NCI-H1105 (cell line): ENCODE results near the gene GALR1.
A peak's percentile ranks its signal among the peaks of the same experiment; 100 is the strongest.
"Not testable (repeated sequence)": the region's sequence is repeated elsewhere in the genome, so short reads cannot be mapped to it uniquely, and the experiment has no call there.

Source experiments
- DNase-seq: peaks from one replicate; lab custom pipeline; 2025; lab: John Stamatoyannopoulos, UW

Gene GALR1

GRCh38 chr18:77249569-77250500 is at the start of gene GALR1:
Gene GALR1 (plus strand): TSS chr18:77249848. CDS start chr18:77250549, 701 bp downstream.
- DNase-seq, result no peak

GRCh38 chr18:77201506-77201905 is 48.1 kb upstream of the GALR1 start:
- no peak for DNase-seq

- no peak for DNase-seq
Measured at GRCh38 chr18:77202329-77202728, 47.3 kb upstream of the GALR1 start.

GRCh38 chr18:77203071-77203470 is 46.6 kb upstream of the GALR1 start:
- no peak for DNase-seq

- DNase-seq, result no peak
Measured at GRCh38 chr18:77203851-77204250, 45.8 kb upstream of the GALR1 start.

GRCh38 chr18:77205769-77206168 is 43.9 kb upstream of the GALR1 start:
- DNase-seq, result no peak

GRCh38 chr18:77206676-77207374 is 42.8 kb upstream of the GALR1 start:
- no peak for DNase-seq

- peak; percentile 47 for DNase-seq
Measured at GRCh38 chr18:77207540-77207939, 42.1 kb upstream of the GALR1 start.

- DNase-seq, result no peak
Measured at GRCh38 chr18:77208964-77209363, 40.7 kb upstream of the GALR1 start.

- no peak for DNase-seq
Measured at GRCh38 chr18:77209587-77209986, 40.1 kb upstream of the GALR1 start.

GRCh38 chr18:77210249-77210648 is 39.4 kb upstream of the GALR1 start:
- no peak for DNase-seq

- DNase-seq, result no peak
Measured at GRCh38 chr18:77218642-77219041, 31.0 kb upstream of the GALR1 start.

GRCh38 chr18:77220726-77221125 is 28.9 kb upstream of the GALR1 start:
- no peak for DNase-seq

- DNase-seq, result no peak
Measured at GRCh38 chr18:77222464-77222863, 27.2 kb upstream of the GALR1 start.

- no peak for DNase-seq
Measured at GRCh38 chr18:77223221-77223639, 26.4 kb upstream of the GALR1 start.

GRCh38 chr18:77223653-77224052 is 26.0 kb upstream of the GALR1 start:
- no peak for DNase-seq

- DNase-seq, result no peak
Measured at GRCh38 chr18:77230645-77231044, 19.0 kb upstream of the GALR1 start.

- no peak for DNase-seq
Measured at GRCh38 chr18:77234504-77235365, 14.9 kb upstream of the GALR1 start.

- DNase-seq, result not testable (repeated sequence)
Measured at GRCh38 chr18:77239285-77239684, 10.4 kb upstream of the GALR1 start.

GRCh38 chr18:77248873-77249568 is 627 bp upstream of the GALR1 start:
- DNase-seq, result no peak

GRCh38 chr18:77250501-77250925 is 865 bp downstream of the GALR1 start:
- DNase-seq, result no peak
